Lung (tissue), 12 donors: ENCODE data around the gene ADRA2B. TPM values are rescaled to one million over a fixed set of nuclear protein-coding genes. Genes with fewer than 3 reads are reported as not detected.
A peak's percentile ranks its signal among the peaks of the same experiment; 100 is the strongest.

ENCODE experiments used
- ATAC-seq: fragments of 200-7000 bp; cut with Tn5 transposase; one replicate; pipeline ENCODE4 v1.9.1; 2020; ENCODE audit warnings: moderate number of reproducible peaks; ENCODE audit not compliant: insufficient read depth, low FRiP score
- DNase-seq, 3 donors: peaks; one replicate each; pipeline ENCODE4 v3.0.0-alpha.2; 2013 to 2017
- H3K27ac ChIP-seq, 2 donors: one replicate each; pipeline ENCODE4 v1.5.1; 2013; ENCODE audit warnings: mild to moderate bottlenecking in 2 of 2, moderate library complexity in 2 of 2, control low read depth in 1 of 2, inconsistent platforms in 1 of 2, low read depth in 1 of 2, low read length in 1 of 2
- H3K27me3 ChIP-seq, 3 donors: one replicate each; pipeline ENCODE4 v1.5.1; 2013; ENCODE audit warnings: low read length in 2 of 3; ENCODE audit not compliant: control insufficient read depth in 3 of 3, insufficient read depth in 3 of 3
- H3K36me3 ChIP-seq, 4 donors: one replicate each; pipeline ENCODE4 v1.5.1; 2013; ENCODE audit warnings: low read length in 4 of 4, mild to moderate bottlenecking in 1 of 4, moderate library complexity in 1 of 4; ENCODE audit not compliant: control insufficient read depth in 4 of 4, insufficient read depth in 4 of 4
- H3K4me1 ChIP-seq, 5 donors: one replicate each; pipeline ENCODE4 v1.5.1; 2013; ENCODE audit warnings: low read length in 5 of 5, mild to moderate bottlenecking in 2 of 5, moderate library complexity in 1 of 5; ENCODE audit not compliant: control insufficient read depth in 5 of 5, insufficient read depth in 5 of 5
- H3K4me3 ChIP-seq: one replicate; pipeline ENCODE4 v1.5.1; 2013; ENCODE audit warnings: mild to moderate bottlenecking, control low read depth, moderate library complexity
- H3K9ac ChIP-seq, 2 donors: one replicate each; pipeline ENCODE4 v1.5.1; 2013; ENCODE audit warnings: low read length in 2 of 2, control low read depth in 1 of 2; ENCODE audit not compliant: insufficient read depth in 1 of 2
- H3K9me3 ChIP-seq, 4 donors: one replicate each; pipeline ENCODE4 v1.5.1; 2013; ENCODE audit warnings: low read length in 3 of 4, mild to moderate bottlenecking in 1 of 4, moderate library complexity in 1 of 4; ENCODE audit not compliant: control insufficient read depth in 4 of 4, insufficient read depth in 3 of 4
- CTCF ChIP-seq: IDR thresholded peaks from 2 replicates; pipeline ENCODE4 v1.5.1; 2012; ENCODE audit warnings: mild to moderate bottlenecking; ENCODE audit errors: control extremely low read depth, extremely low read depth
- WGBS, 2 donors: extraction: QIAGEN DNeasy Blood & Tissue Kit; methylation state at CpG; one replicate each; pipeline ENCODE4 v1.1.7; 2013; 5-methylcytosine and 5-hydroxymethylcytosine counted together
- polyA plus RNA-seq, 2 donors: library from polyadenylated mRNA; stranded (reverse); fragments of 200-250 nt; gene quantifications; one replicate each; pipeline ENCODE4 v1.2.1, GENCODE V29; 2013
- total RNA-seq, 2 donors: library from RNA; depleted of rRNA in 1 of 2; stranded (reverse); fragments of >200 nt in 1 of 2; gene quantifications; one replicate each; pipeline ENCODE4 v1.2.1, GENCODE V29; 2014 to 2021
- donor health status: control.
- donor health status: control.
- donor health status: Bipolar disorder and iron deficiency.
- donor health status: healthy.
- donor health status: DM: yes; HTN: yes; CAD: no.

ADRA2B gene
- total and polyA plus RNA-seq, 4 donors, result 0.21 to 0.88 (median 0.28) TPM

DNA sequence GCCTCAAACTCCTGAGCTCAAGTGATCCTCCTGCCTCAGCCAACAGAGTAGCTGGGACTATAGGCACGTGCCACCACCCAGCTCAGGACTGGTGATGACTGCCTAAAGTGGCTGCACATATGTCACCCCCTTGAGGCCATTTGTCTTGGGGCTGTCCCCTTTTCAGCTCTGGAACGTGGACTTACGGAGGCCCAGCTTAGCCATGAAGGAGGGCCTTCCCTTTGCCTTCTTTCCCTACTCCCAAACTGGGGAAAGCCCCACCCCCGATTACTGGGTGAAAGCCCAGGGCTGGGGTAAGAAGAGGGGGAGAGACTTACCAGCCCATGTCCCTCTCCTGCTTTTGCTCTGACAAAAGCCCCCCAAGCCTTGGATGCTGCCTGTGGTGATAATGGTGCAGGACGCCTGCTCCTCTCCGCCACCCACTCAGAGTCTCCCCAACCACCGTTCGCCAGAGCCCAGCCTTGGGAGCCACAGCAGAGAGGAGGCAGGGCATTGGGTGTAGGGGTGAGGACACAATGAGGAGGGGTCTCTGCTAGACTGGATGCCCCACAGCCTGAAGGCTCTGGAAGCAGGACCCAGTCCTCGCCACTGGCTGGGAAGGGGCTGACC lies 31.3 kb upstream of the ADRA2B start:
- Histone ChIP-seq H3K36me3 (no peaks in the 10 kb centered on the region), H3K9ac (no peak overlapping the region), H3K27ac (no peak overlapping the region), H3K27me3 (no peaks in the 10 kb centered on the region), H3K9me3 (no peaks in the 10 kb centered on the region), H3K4me1 (peaks cover 0 to 37% (median 15%) of the 10 kb centered on the region in 5 donors), H3K4me3 (no peak overlapping the region)
- TF ChIP-seq CTCF, result no peak
- ATAC-seq (no peak), DNase-seq (no peak)
- 86 to 87% methylated on average over 9 of the region's 9 CpGs for WGBS, 2 donors

DNA sequence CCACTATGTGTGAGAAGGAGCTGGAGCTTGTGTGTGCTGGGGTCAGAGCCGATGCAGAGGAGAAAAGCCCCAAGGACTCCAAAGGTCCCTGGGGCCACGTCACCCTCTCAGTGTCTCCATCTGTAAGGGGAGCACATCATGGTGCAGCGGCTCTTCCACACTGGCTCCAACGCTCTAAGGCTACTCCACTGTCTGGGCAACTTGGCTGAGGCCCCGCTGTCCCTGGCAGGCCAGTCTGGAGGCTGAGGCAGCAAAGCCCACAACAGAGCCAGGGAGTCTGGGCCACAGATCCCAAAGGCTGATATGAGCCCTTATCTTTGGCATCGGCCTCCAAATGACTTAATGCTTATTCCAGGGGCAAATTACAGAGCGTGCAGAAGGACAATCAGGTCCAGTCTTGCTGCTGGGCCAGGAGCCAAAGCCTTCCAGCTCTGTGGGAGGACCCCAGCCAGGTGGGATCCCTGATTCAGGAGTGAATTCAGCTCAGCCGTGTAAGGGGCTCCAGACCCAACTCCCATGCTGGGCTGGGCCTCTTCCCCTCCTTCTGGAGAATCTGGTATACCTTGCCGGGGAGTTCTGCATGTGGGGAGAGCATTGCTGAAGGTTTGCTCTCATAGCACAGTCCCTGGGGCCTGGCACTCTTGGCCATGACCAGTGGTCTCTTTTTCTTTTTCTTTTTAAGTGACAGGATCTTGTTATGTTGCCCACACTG lies 30.7 kb upstream of the ADRA2B start:
- 84 to 89% methylated on average over 9 of the region's 9 CpGs for WGBS, 2 donors
- Histone ChIP-seq H3K4me3 (no peak overlapping the region), H3K27me3 (no peaks in the 10 kb centered on the region), H3K9me3 (no peaks in the 10 kb centered on the region), H3K27ac (peak overlapping the region in 1 of 2 donors; percentile 18), H3K36me3 (no peaks in the 10 kb centered on the region), H3K4me1 (peaks cover 0 to 37% (median 15%) of the 10 kb centered on the region in 5 donors), H3K9ac (no peak overlapping the region)
- no peak for TF ChIP-seq CTCF
- ATAC-seq (no peak), DNase-seq (peak in 1 of 3 donors; percentile 19)

- Histone ChIP-seq H3K27me3 (no peaks in the 10 kb centered on the region), H3K36me3 (no peaks in the 10 kb centered on the region), H3K27ac (peak overlapping the region in 1 of 2 donors; percentile 49), H3K4me3 (no peak overlapping the region), H3K4me1 (peaks cover 0 to 37% (median 15%) of the 10 kb centered on the region in 5 donors), H3K9me3 (no peaks in the 10 kb centered on the region), H3K9ac (no peak overlapping the region)
- TF ChIP-seq CTCF, result no peak
- 27 to 63% methylated on average over 19 to 20 of the region's 20 CpGs for WGBS, 2 donors
- no peak for ATAC-seq
- peak; percentile 20 to 41 (median 37) for DNase-seq
These were observed 29.9 kb upstream of the ADRA2B start for GRCh38 chr2:96146153-96146880.
